GM12878 (cell line): Measurements from ENCODE around the gene CMSS1. TPM values are rescaled to one million over a fixed set of nuclear protein-coding genes. Genes with fewer than 3 reads are reported as not detected.

Experiments
- ATAC-seq: fragments of 200-7000 bp; cut with Tn5 transposase; 3 replicates; pipeline ENCODE4 v1.9.1; 2020; ENCODE audit warnings: mild to moderate bottlenecking, moderate library complexity
- BruUV-seq: library from RNA; stranded (reverse); fragments of 400-500 nt; replicated peaks from 2 replicates; lab custom pipeline; 2021; lab: Mats Ljungman, UMichigan
- CTCF ChIA-PET: fragments of 300-600 bp; sonication (Branson Sonifier 250); formaldehyde crosslinking; extraction: SDS; loops from one replicate; lab custom pipeline; 2021; ENCODE audit warnings: inconsistent platforms; lab: Yijun Ruan, JAX
- POLR2A ChIA-PET: fragments of 350-600 bp; formaldehyde crosslinking; extraction: SDS; loops from one replicate; lab custom pipeline; 2021; ENCODE audit warnings: inconsistent platforms; lab: Charles Lee
- RAD21 ChIA-PET: fragments of 300-600 bp; sonication (Branson Sonifier 250); formaldehyde crosslinking; loops from one replicate; lab custom pipeline; 2023; ENCODE audit warnings: antibody characterized with exemption; ENCODE audit not compliant: unreplicated experiment; lab: Charles Lee
- SMC1A ChIA-PET: fragments of 300-600 bp; sonication (Branson Sonifier 250); formaldehyde crosslinking; loops from one replicate; lab custom pipeline; 2023; ENCODE audit not compliant: unreplicated experiment, uncharacterized antibody; lab: Charles Lee
- DNase-seq: peaks from one replicate; pipeline ENCODE4 v3.0.0-alpha.2; 2011; ENCODE audit warnings: low read depth, low spot score
- FAIRE-seq: peaks from 3 replicates; lab custom pipeline; 2011; peaks lifted over from hg19 to GRCh38; lab: Jason Lieb, UNC
- H2AFZ ChIP-seq: 2 replicates; pipeline ENCODE4 v1.6.0; 2011; ENCODE audit warnings: low read depth, low read length, control low read depth; ENCODE audit not compliant: control insufficient read depth
- H3K27ac ChIP-seq: 2 replicates; pipeline ENCODE4 v1.5.1; 2011; ENCODE audit warnings: control low read depth; ENCODE audit not compliant: control insufficient read depth, insufficient read depth
- H3K27me3 ChIP-seq, 2 experiments: replicated peaks in 1 of 2; 2 replicates each; pipeline versions ENCODE4 v1.6.0 to v1.6.1; 2011; ENCODE audit warnings: low read length in 1 of 2; ENCODE audit not compliant: control insufficient read depth in 2 of 2, insufficient read depth in 2 of 2
- H3K36me3 ChIP-seq, 2 experiments: 2 replicates each; pipeline ENCODE4 v1.5.1; 2011; ENCODE audit warnings: low read length in 1 of 2; ENCODE audit not compliant: control insufficient read depth in 2 of 2, insufficient read depth in 2 of 2
- H3K4me1 ChIP-seq: 2 replicates; pipeline ENCODE4 v1.6.1; 2011; ENCODE audit warnings: mild to moderate bottlenecking, low read length, moderate library complexity, mixed read lengths; ENCODE audit not compliant: control insufficient read depth, insufficient read depth
- H3K4me2 ChIP-seq: 2 replicates; pipeline ENCODE4 v1.6.0; 2011; ENCODE audit warnings: control low read depth; ENCODE audit not compliant: control insufficient read depth, insufficient read depth
- H3K4me3 ChIP-seq: fragments of 200-600 bp; sonication (generic); 2 replicates; pipeline ENCODE4 v1.5.1; 2016
- H3K79me2 ChIP-seq: 2 replicates; pipeline ENCODE4 v1.6.0; 2011; ENCODE audit warnings: low read length; ENCODE audit not compliant: control insufficient read depth, insufficient read depth
- H3K9ac ChIP-seq: 2 replicates; pipeline ENCODE4 v1.8.0; 2011; ENCODE audit warnings: low read length, control low read depth, mixed read lengths; ENCODE audit not compliant: control insufficient read depth, insufficient read depth
- H3K9me3 ChIP-seq: replicated peaks from 3 replicates; pipeline ENCODE4 v1.5.1; 2011; ENCODE audit warnings: mild to moderate bottlenecking, low read length; ENCODE audit not compliant: control insufficient read depth, insufficient read depth
- H4K20me1 ChIP-seq: 2 replicates; pipeline ENCODE4 v1.6.0; 2011; ENCODE audit not compliant: control insufficient read depth, insufficient read depth
- BCL11A ChIP-seq: IDR thresholded peaks from 2 replicates; pipeline ENCODE4 v1.6.1; 2011; ENCODE audit warnings: low read depth, low read length
- ETV6 ChIP-seq, 2 experiments: fragments of 450-650 bp in 1 of 2; IDR thresholded peaks in 1 of 2; conservative IDR thresholded peaks in 1 of 2; 2 replicates each; pipeline ENCODE4 v1.6.1; 2014; ENCODE audit warnings: antibody characterized with exemption in 1 of 2, borderline replicate concordance in 1 of 2, low read depth in 1 of 2, mild to moderate bottlenecking in 1 of 2, moderate library complexity in 1 of 2
- MTA2 ChIP-seq: fragments of 450-650 bp; IDR thresholded peaks from 2 replicates; pipeline ENCODE4 v1.6.1; 2016; ENCODE audit warnings: low read depth, mild to moderate bottlenecking, moderate library complexity
- NFYA ChIP-seq: IDR thresholded peaks from 2 replicates; pipeline ENCODE4 v1.6.1; 2011; ENCODE audit warnings: low read depth, mild to moderate bottlenecking, low read length, improper control_type of control experiment, borderline replicate concordance
- ZNF217 ChIP-seq: fragments of 450-650 bp; IDR thresholded peaks from 2 replicates; pipeline ENCODE4 v1.6.1; 2017; ENCODE audit warnings: antibody characterized with exemption, mild to moderate bottlenecking
- ZZZ3 ChIP-seq: IDR thresholded peaks from 2 replicates; pipeline ENCODE4 v1.6.1; 2011; ENCODE audit warnings: low read depth; ENCODE audit not compliant: control insufficient read depth, insufficient read length
- whole genome bisulfite sequencing: methylation state at CpG from one replicate; pipeline ENCODE4 v1.1.6; 2016; ENCODE audit warnings: low lambda C conversion rate; ENCODE audit not compliant: insufficient replicate concordance, insufficient coverage; ENCODE audit errors: missing lambda C conversion rate; 5-methylcytosine and 5-hydroxymethylcytosine counted together
- in situ Hi-C: fragments of 300-500 bp; cut with MboI; formaldehyde crosslinking; loops from 9 replicates; pipeline ENCODE4 v1.14.3; 2018; ENCODE audit warnings: mixed read lengths
- intact Hi-C: fragments of 100-400 bp; cut with micrococcal nuclease; formaldehyde crosslinking; loops from one replicate; pipeline ENCODE4 v1.14.2; 2022; ENCODE audit not compliant: unreplicated experiment
- polyA plus RNA-seq, 11 experiments: library from polyadenylated mRNA; depleted of rRNA in 4 of 11; unstranded in 6 of 11; stranded (reverse) in 5 of 11; fragments of >200 nt; fragmentation: Nextera tagmentation in 4 of 11; fragmentation: Illumina TruSeq in 1 of 11; extraction: Ambion mirVana in 4 of 11; extraction: Trizol in 1 of 11; gene quantifications; 1 replicate in 1 of 11; 2 replicates in 10 of 11; pipeline versions ENCODE4 v1.2.1 to v1.2.3, GENCODE V29; 2011 to 2016; ENCODE audit warnings: inconsistent platforms in 2 of 11, missing spikeins in 2 of 11, low read depth in 1 of 11
- total RNA-seq, 4 experiments: library from RNA; depleted of rRNA in 3 of 4; stranded (reverse); fragments of >200 nt in 3 of 4; fragmentation: Illumina TruSeq in 1 of 4; extraction: Trizol in 1 of 4; gene quantifications; 2 replicates each; pipeline versions ENCODE4 v1.2.1 to v1.2.3, GENCODE V29; 2013 to 2021
- TF ChIP-seq, protein P1 (sequence below): fragments of 450-650 bp; IDR thresholded peaks from 2 replicates; pipeline ENCODE4 v1.6.1; 2017; ENCODE audit warnings: antibody characterized with exemption, mild to moderate bottlenecking, moderate library complexity
- TF ChIP-seq, protein P2 (sequence below): fragments of 450-650 bp; formaldehyde crosslinking; IDR thresholded peaks from 2 replicates; pipeline ENCODE4 v1.4.0; 2022; ENCODE audit warnings: mild to moderate bottlenecking, moderate library complexity

Gene CMSS1
- total and polyA plus RNA-seq, 10 of the 15 experiments (the other 5 are each of a cell fraction or from before 2014, with no cell fraction given) = 31.0 to 118 (median 70.1) TPM

DNA sequence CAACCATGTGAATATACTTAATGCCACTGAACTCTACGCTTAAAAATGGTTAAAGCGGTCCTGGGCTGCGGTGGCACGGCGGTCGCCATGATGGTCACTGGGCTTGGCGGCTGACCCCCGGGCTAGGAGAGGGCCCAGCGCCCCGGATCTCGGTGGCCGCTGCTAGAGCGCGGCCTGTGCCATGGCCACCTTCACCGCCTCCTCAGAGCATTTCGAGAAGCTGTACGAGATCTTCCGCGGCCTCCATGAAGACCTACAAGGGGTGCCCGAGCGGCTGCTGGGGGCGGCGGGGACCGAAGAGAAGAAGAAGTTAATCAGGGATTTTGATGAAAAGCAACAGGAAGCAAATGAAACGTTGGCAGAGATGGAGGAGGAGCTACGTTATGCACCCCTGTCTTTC, 407.5 kb downstream of the CMSS1 start:
- H3K27ac ChIP-seq = no peak overlapping the region
- TF ChIP-seq MTA2 (no peak), NFYA (no peak), ZZZ3 (no peak), ZNF217 (no peak), BCL11A (no peak), ETV6 (conservative IDR thresholded peaks at IDR 0.05 in 1 of 2, IDR thresholded peaks at IDR 0.05 in 1 of 2; ENCODE audit: borderline replicate concordance in 1 of 2, low read depth in 1 of 2) (no peak)
- TF ChIP-seq, protein P1, sequence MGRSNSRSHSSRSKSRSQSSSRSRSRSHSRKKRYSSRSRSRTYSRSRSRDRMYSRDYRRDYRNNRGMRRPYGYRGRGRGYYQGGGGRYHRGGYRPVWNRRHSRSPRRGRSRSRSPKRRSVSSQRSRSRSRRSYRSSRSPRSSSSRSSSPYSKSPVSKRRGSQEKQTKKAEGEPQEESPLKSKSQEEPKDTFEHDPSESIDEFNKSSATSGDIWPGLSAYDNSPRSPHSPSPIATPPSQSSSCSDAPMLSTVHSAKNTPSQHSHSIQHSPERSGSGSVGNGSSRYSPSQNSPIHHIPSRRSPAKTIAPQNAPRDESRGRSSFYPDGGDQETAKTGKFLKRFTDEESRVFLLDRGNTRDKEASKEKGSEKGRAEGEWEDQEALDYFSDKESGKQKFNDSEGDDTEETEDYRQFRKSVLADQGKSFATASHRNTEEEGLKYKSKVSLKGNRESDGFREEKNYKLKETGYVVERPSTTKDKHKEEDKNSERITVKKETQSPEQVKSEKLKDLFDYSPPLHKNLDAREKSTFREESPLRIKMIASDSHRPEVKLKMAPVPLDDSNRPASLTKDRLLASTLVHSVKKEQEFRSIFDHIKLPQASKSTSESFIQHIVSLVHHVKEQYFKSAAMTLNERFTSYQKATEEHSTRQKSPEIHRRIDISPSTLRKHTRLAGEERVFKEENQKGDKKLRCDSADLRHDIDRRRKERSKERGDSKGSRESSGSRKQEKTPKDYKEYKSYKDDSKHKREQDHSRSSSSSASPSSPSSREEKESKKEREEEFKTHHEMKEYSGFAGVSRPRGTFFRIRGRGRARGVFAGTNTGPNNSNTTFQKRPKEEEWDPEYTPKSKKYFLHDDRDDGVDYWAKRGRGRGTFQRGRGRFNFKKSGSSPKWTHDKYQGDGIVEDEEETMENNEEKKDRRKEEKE = no peak
- TF ChIP-seq, protein P2, sequence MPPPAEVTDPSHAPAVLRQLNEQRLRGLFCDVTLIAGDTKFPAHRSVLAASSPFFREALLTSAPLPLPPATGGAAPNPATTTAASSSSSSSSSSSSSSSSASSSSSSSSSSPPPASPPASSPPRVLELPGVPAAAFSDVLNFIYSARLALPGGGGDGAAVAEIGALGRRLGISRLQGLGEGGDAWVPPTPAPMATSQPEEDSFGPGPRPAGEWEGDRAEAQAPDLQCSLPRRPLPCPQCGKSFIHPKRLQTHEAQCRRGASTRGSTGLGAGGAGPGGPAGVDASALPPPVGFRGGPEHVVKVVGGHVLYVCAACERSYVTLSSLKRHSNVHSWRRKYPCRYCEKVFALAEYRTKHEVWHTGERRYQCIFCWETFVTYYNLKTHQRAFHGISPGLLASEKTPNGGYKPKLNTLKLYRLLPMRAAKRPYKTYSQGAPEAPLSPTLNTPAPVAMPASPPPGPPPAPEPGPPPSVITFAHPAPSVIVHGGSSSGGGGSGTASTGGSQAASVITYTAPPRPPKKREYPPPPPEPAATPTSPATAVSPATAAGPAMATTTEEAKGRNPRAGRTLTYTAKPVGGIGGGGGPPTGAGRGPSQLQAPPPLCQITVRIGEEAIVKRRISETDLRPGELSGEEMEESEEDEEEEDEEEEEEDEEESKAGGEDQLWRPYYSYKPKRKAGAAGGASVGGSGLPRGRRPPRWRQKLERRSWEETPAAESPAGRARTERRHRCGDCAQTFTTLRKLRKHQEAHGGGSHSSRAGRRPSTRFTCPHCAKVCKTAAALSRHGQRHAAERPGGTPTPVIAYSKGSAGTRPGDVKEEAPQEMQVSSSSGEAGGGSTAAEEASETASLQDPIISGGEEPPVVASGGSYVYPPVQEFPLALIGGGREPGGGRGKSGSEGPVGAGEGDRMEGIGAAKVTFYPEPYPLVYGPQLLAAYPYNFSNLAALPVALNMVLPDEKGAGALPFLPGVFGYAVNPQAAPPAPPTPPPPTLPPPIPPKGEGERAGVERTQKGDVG (CRISPR knock-in tag) = no peak
- H3K36me3 ChIP-seq = no peaks in the 10 kb centered on the region
- DNase-seq (no peak), FAIRE-seq (no peak), ATAC-seq (no peak)
- no peak overlapping the region for H3K4me2 ChIP-seq
- 88% methylated on average over 26 of the region's 26 CpGs for WGBS
- POLR2A ChIA-PET = no interaction called here
- H3K4me1 ChIP-seq = no peaks in the 10 kb centered on the region
- no TSS peak for BruUV-seq
- in situ Hi-C loops = no loop called here
- no peak overlapping the region for H3K4me3 ChIP-seq
- no peak overlapping the region for H2AFZ ChIP-seq
- SMC1A ChIA-PET = no interaction called here
- no peaks in the 10 kb centered on the region for H3K9me3 ChIP-seq
- RAD21 ChIA-PET = no interaction called here
- H4K20me1 ChIP-seq = no peaks in the 10 kb centered on the region
- CTCF ChIA-PET = no interaction called here
- intact Hi-C loops = no loop called here
- H3K9ac ChIP-seq = no peak overlapping the region
- H3K27me3 ChIP-seq = no peaks in the 10 kb centered on the region
- H3K79me2 ChIP-seq = no peaks in the 10 kb centered on the region
